Liver (tissue), 9 donors: ENCODE measurements around the gene PAQR3. TPM values are rescaled to one million over a fixed set of nuclear protein-coding genes. Genes with fewer than 3 reads are reported as not detected.

Source experiments
- DNase-seq: peaks from one replicate; pipeline ENCODE4 v3.0.0-alpha.2; 2017; ENCODE audit warnings: low spot score
- H3K27ac ChIP-seq, 2 donors: one replicate each; pipeline ENCODE4 v1.7.0; 2013; ENCODE audit warnings: inconsistent platforms in 2 of 2, low read length in 2 of 2, control low read depth in 1 of 2, low read depth in 1 of 2, mild to moderate bottlenecking in 1 of 2
- H3K27me3 ChIP-seq, 4 donors: one replicate each; pipeline versions ENCODE4 v1.6.1 to v1.7.0; 2013; ENCODE audit warnings: low read length in 3 of 4, inconsistent platforms in 1 of 4, mild to moderate bottlenecking in 1 of 4, moderate library complexity in 1 of 4; ENCODE audit not compliant: control insufficient read depth in 4 of 4, insufficient read depth in 4 of 4
- H3K36me3 ChIP-seq, 4 donors: one replicate each; pipeline versions ENCODE4 v1.6.1 to v1.7.0; 2013; ENCODE audit warnings: low read length in 3 of 4, mild to moderate bottlenecking in 3 of 4, low read depth in 1 of 4, moderate library complexity in 1 of 4; ENCODE audit not compliant: control insufficient read depth in 4 of 4, insufficient read depth in 3 of 4
- H3K4me1 ChIP-seq, 4 donors: one replicate each; pipeline versions ENCODE4 v1.6.1 to v1.7.0; 2013; ENCODE audit warnings: low read length in 3 of 4, mild to moderate bottlenecking in 3 of 4, moderate library complexity in 1 of 4; ENCODE audit not compliant: control insufficient read depth in 4 of 4, insufficient read depth in 4 of 4
- H3K4me3 ChIP-seq, 3 donors: one replicate each; pipeline versions ENCODE4 v1.6.1 to v1.7.0; 2013; ENCODE audit warnings: low read length in 3 of 3, control low read depth in 1 of 3, low read depth in 1 of 3, mild to moderate bottlenecking in 1 of 3
- H3K9ac ChIP-seq, 2 donors: one replicate each; pipeline ENCODE4 v1.7.0; 2013; ENCODE audit warnings: low read length in 2 of 2, mild to moderate bottlenecking in 2 of 2, moderate library complexity in 2 of 2, control low read depth in 1 of 2, low read depth in 1 of 2
- H3K9me3 ChIP-seq, 4 donors: one replicate each; pipeline versions ENCODE4 v1.6.1 to v1.7.0; 2013; ENCODE audit warnings: low read length in 3 of 4; ENCODE audit not compliant: control insufficient read depth in 4 of 4
- EGR1 ChIP-seq, 2 donors: IDR thresholded peaks; 2 replicates each; pipeline ENCODE4 v1.6.1; 2016 to 2018; ENCODE audit warnings: antibody characterized with exemption in 2 of 2, low read depth in 2 of 2
- FOXA1 ChIP-seq: IDR thresholded peaks from 2 replicates; pipeline ENCODE4 v1.6.1; 2016; ENCODE audit warnings: antibody characterized with exemption
- GABPA ChIP-seq, 2 donors: IDR thresholded peaks in 1 of 2; conservative IDR thresholded peaks in 1 of 2; 2 replicates each; pipeline ENCODE4 v1.6.1; 2016; ENCODE audit warnings: antibody characterized with exemption in 2 of 2, mild to moderate bottlenecking in 1 of 2, moderate library complexity in 1 of 2
- JUND ChIP-seq, 2 donors: IDR thresholded peaks; 2 replicates each; pipeline ENCODE4 v1.6.1; 2016; ENCODE audit warnings: antibody characterized with exemption in 2 of 2
- MAX ChIP-seq: IDR thresholded peaks from 2 replicates; pipeline ENCODE4 v1.6.1; 2016; ENCODE audit warnings: antibody characterized with exemption
- RAD21 ChIP-seq, 2 donors: IDR thresholded peaks; 2 replicates each; pipeline ENCODE4 v1.6.1; 2016; ENCODE audit warnings: antibody characterized with exemption in 2 of 2, mild to moderate bottlenecking in 2 of 2
- RXRA ChIP-seq, 2 donors: IDR thresholded peaks; 2 replicates each; pipeline ENCODE4 v1.6.1; 2017 to 2018; ENCODE audit warnings: antibody characterized with exemption in 2 of 2, mild to moderate bottlenecking in 1 of 2
- SP1 ChIP-seq: IDR thresholded peaks from 2 replicates; pipeline ENCODE4 v1.6.1; 2018; ENCODE audit warnings: antibody characterized with exemption, mild to moderate bottlenecking
- YY1 ChIP-seq: IDR thresholded peaks from 2 replicates; pipeline ENCODE4 v1.6.1; 2016; ENCODE audit warnings: antibody characterized with exemption, mild to moderate bottlenecking
- ZBTB33 ChIP-seq: IDR thresholded peaks from 2 replicates; pipeline ENCODE4 v1.6.1; 2016; ENCODE audit warnings: antibody characterized with exemption
- whole genome bisulfite sequencing: extraction: QIAGEN DNeasy Blood & Tissue Kit; methylation state at CpG from one replicate; pipeline ENCODE4 v1.1.7; 2013; 5-methylcytosine and 5-hydroxymethylcytosine counted together
- polyA plus RNA-seq, 2 donors: library from polyadenylated mRNA; stranded (reverse) in 1 of 2; unstranded in 1 of 2; fragments of 200-250 nt in 1 of 2; fragments of >200 nt in 1 of 2; fragmentation: Nextera tagmentation in 1 of 2; extraction: Ambion mirVana in 1 of 2; gene quantifications; one replicate each; pipeline versions ENCODE4 v1.2.1 to v1.2.3, GENCODE V29; 2013 to 2015
- total RNA-seq, 2 donors: library from RNA; depleted of rRNA; stranded (reverse); fragments of >200 nt; gene quantifications; one replicate each; pipeline ENCODE4 v1.2.3, GENCODE V29; 2014
- TF ChIP-seq, protein P1 (sequence below): fragments of 150-350 bp; IDR thresholded peaks from 2 replicates; pipeline ENCODE4 v1.5.1; 2017; ENCODE audit warnings: improper control_type of control experiment, low read depth, low read length; ENCODE audit not compliant: missing input control
- TF ChIP-seq, protein P2 (sequence below): IDR thresholded peaks from 2 replicates; pipeline ENCODE4 v1.6.1; 2016; ENCODE audit warnings: antibody characterized with exemption
- donor health status: healthy.
- donor health status: healthy.
- donor health status: healthy.
- donor health status: healthy.
- donor health status: healthy.

Gene PAQR3
- total and polyA plus RNA-seq, 4 donors: 2.8 to 8.3 (median 5.6) TPM

- Histone ChIP-seq H3K27me3 (no peaks in the 10 kb centered on the region), H3K9me3 (no peaks in the 10 kb centered on the region), H3K4me3 (no peak overlapping the region), H3K27ac (no peak overlapping the region), H3K9ac (no peak overlapping the region), H3K36me3 (no peaks in the 10 kb centered on the region), H3K4me1 (no peaks in the 10 kb centered on the region)
- DNase-seq: no peak
- 83% methylated on average over 5 of the region's 5 CpGs for WGBS
- TF ChIP-seq, protein P1, sequence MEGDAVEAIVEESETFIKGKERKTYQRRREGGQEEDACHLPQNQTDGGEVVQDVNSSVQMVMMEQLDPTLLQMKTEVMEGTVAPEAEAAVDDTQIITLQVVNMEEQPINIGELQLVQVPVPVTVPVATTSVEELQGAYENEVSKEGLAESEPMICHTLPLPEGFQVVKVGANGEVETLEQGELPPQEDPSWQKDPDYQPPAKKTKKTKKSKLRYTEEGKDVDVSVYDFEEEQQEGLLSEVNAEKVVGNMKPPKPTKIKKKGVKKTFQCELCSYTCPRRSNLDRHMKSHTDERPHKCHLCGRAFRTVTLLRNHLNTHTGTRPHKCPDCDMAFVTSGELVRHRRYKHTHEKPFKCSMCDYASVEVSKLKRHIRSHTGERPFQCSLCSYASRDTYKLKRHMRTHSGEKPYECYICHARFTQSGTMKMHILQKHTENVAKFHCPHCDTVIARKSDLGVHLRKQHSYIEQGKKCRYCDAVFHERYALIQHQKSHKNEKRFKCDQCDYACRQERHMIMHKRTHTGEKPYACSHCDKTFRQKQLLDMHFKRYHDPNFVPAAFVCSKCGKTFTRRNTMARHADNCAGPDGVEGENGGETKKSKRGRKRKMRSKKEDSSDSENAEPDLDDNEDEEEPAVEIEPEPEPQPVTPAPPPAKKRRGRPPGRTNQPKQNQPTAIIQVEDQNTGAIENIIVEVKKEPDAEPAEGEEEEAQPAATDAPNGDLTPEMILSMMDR: no peak
- TF ChIP-seq MAX (no peak), SP1 (no peak)
These were observed 17.7 kb upstream of the PAQR3 start for GRCh38 chr4:78956975-78957374.

DNA sequence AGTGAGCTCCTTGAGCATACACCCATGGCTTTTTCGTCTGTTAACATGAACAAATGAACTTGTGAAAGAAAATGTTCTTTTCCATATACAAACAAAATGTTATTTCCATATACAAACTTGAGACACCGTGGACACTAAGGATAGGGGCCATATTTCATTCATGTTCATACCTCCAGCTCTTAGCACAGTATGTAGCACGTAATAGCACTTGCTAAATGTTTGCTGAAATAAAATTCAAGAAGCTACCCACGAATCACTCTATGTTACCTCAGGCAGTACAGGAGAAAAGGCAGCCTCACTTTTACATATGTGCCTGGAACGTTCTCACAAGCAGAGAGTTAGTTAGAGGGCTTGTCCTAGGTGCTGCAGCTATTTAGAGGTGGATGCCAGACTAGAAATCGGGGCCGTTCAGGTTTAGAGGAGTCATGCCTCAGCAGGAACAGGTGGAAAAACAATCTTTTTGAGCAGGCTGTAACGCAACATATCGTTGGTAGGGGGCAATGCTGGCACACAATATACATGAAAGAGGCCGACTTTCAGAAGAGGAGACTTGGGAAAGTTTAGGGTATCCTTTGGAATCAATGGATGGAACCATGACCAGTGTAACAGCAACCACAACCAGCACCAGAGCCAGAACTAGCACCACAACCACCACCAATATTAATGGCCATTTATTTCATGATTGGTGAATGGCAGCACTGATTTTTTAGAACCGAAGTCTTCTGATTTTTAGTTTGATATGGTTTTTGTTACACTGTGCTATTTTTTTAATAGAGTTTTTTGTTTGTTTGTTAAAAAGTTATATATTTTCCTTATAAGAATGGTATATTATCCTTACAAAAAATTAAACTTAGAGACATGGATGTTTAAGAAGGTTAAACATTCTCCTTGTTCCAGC lies 14.8 kb upstream of the PAQR3 start:
- no peak overlapping the region for H3K9ac ChIP-seq
- no peak overlapping the region for H3K4me3 ChIP-seq
- no peaks in the 10 kb centered on the region for H3K9me3 ChIP-seq
- no peak for DNase-seq
- TF ChIP-seq, protein P1: no peak
- TF ChIP-seq YY1: no peak
- no peak for TF ChIP-seq RAD21 (IDR thresholded peaks at IDR 0.05)
- TF ChIP-seq FOXA1: no peak
- TF ChIP-seq EGR1 (IDR thresholded peaks at IDR 0.05; ENCODE audit: low read depth in 2 of 2): no peak
- TF ChIP-seq ZBTB33: no peak
- no peak for TF ChIP-seq GABPA (IDR thresholded peaks at IDR 0.05 in 1 of 2, conservative IDR thresholded peaks at IDR 0.05 in 1 of 2)
- TF ChIP-seq, protein P2, sequence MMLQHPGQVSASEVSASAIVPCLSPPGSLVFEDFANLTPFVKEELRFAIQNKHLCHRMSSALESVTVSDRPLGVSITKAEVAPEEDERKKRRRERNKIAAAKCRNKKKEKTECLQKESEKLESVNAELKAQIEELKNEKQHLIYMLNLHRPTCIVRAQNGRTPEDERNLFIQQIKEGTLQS: no peak
- TF ChIP-seq SP1: no peak
- no peak for TF ChIP-seq RXRA (IDR thresholded peaks at IDR 0.05)
- TF ChIP-seq JUND (IDR thresholded peaks at IDR 0.05): no peak
- WGBS: 46% methylated on average over 11 of the region's 11 CpGs
- no peaks in the 10 kb centered on the region for H3K36me3 ChIP-seq
- no peaks in the 10 kb centered on the region for H3K4me1 ChIP-seq
- no peak overlapping the region for H3K27ac ChIP-seq
- no peaks in the 10 kb centered on the region for H3K27me3 ChIP-seq
